ENCODE measurements around the gene FGF18.
A peak's percentile ranks its signal among the peaks of the same experiment; 100 is the strongest.
"Not testable (repeated sequence)": the region's sequence is repeated elsewhere in the genome, so short reads cannot be mapped to it uniquely, and the experiment has no call there.

FGF18 gene

DNA sequence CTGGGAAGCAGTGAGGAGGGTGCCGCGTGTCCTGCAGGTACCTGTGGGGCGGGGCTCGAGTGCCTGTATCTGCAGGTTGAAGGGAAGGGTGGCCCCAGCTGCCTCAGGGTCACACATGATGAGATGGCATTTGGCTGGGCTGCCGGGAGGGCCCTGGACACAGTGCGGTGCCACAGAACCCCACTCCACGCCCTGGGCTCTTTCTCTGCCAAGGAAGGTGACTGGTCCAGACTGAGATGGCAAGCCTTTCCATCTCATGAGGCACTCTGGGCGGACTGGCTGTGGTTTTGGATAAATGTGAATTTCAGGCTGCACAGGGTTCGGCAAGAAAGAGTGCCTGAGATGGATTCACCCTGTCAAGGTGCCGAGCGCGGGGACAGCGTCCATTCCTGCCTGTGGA is 69.4 kb downstream of the FGF18 start:
- FAIRE-seq (no peak), DNase-seq (ENCODE audit: insufficient read length, low spot score) (no peak)

GRCh38 chr5:171492781-171493180 is 73.3 kb downstream of the FGF18 start:
- DNase-seq (ENCODE audit: insufficient read length, low spot score) (no peak), FAIRE-seq (no peak)

- FAIRE-seq = peak; percentile 89
- no peak for DNase-seq (ENCODE audit: insufficient read length, low spot score)
These were observed 74.4 kb downstream of the FGF18 start for GRCh38 chr5:171493646-171494393.

DNA sequence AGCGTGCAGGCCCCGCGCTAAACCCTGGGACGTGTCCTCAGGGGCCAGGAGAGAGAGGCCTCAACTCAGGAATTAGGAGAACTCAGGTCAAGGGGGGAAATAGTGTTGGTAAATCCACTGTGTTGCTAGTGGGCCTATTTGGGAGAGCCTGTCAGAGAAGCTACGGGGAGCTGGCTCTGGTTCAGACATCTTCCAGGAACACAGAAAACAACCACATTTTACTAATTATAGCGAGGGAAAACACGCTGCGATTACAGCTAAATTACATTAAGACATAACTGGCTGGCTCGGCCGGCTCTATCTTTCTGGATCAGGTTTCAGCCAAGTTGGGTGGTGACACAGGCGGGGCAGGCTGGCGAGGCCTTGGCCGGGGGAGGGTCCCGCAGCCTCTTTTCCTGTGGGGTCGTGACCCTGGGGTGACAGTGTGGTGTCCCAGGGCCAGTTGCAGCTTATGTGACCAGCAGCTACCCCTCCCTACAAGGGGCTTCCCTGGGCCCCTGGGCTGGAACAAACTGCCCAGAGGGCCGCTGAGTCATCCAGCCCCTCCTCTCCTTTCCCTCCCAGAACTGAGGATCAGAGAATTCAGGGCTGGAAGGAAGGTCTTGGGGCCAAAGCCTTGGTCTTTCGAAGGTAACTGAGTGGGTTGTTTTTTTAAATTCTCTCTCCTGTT is 75.1 kb downstream of the FGF18 start:
- DNase-seq (ENCODE audit: insufficient read length, low spot score) (peak; percentile 84), FAIRE-seq (no peak)

DNA sequence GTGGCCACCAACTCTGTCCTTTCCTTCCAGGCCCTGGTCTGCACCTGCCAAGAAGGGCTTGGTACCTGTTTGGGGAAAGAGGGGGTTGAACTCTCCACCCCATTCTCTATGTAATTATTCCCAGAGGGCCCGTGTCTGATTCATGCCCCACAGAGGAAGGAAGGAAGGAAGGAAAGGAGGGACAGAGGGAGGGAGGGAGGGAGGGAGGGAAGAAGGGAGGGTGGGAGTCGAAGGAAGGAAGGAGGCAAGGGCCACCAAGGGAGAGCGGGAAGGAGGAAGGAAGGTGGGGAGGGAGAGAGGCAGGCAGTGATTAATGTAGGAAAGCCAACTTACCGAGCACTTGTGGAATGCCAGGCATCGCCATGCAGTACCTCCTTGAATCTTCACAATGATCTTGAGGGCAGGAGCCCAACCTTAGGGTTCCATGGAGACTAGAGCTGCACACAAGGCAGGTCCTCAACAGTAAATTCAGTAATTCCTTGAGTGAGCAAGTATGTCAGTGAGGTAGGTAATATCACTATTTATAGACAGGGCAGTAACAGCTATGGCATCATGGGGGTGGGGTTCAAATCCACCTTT is 75.8 kb downstream of the FGF18 start:
- FAIRE-seq = no peak
- peak; percentile 45 for DNase-seq (ENCODE audit: insufficient read length, low spot score)

- DNase-seq (ENCODE audit: insufficient read length, low spot score) = no peak
- FAIRE-seq = no peak
These were observed 77.0 kb downstream of the FGF18 start for GRCh38 chr5:171496456-171496855.

GRCh38 chr5:171497494-171497893 is 78.0 kb downstream of the FGF18 start:
- FAIRE-seq; DNase-seq (ENCODE audit: insufficient read length, low spot score): not testable (repeated sequence)

DNA sequence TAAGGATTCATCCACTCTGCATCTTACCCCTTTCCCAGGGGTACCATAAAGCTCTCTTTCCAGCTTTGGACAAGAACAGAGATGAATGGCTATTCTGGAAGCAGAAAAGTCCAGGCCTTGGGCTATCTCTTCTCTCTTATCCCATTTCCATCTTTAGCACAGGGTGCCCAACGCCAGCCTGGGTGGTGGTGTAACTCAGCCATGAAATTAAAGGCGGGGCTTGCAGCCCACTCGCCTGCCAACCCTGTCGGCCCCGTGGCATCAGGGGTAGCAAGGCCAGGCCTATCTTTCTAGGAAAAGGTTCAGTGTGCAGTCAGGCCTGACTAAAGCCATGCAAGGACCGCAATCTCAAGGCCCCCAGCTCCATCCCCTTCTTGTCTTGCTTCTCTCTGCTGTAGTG is 78.7 kb downstream of the FGF18 start:
- FAIRE-seq (no peak), DNase-seq (ENCODE audit: insufficient read length, low spot score) (no peak)

DNA sequence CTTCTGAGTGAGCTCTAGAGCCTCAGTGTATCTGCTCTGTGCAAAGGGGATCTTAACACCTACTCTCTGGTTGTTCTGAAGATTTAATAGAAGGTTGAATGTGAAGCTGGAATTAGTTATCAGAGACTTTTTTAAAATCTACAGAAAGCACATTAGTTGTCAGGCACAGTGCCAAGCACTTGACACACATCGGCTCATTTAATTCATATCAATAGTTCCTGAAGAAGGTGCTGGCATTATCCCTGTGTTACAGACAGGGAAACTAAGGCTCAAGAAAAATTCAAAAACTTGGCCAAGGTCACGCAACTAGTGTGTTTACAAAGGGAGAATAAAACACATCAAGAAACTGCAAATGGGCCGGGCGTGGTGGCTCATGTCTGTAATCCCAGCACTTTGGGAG is 80.2 kb downstream of the FGF18 start:
- DNase-seq (ENCODE audit: insufficient read length, low spot score) = no peak
- no peak for FAIRE-seq

DNA sequence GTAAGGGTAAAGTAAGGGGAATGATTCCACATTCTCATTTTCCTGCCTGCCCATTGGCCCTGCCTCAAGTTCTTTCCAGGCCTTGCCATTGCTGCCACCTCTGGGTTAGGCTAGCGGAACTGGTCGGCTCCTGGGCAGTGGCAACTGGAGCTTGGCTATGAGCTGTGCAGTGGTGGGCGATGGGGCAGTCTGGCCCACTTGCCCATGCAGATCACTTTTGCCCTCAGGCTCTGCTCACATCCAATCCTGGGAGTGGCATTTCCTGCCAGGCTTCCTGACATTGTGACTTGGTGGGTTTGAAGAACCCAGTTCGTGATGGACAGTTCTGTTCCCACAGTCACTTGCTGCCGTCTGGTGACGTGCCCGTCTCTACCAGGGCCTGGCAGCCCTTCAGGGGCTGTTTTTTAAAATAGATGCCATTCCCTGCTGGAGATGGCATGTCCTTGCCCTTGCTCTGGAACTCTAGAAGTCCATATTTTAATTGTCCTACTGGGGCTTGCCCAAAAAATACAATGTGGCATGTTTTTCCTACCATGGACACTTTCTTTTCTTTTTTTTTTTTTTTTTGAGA is 86.1 kb downstream of the FGF18 start:
- FAIRE-seq (no peak), DNase-seq (ENCODE audit: insufficient read length, low spot score) (no peak)

DNA sequence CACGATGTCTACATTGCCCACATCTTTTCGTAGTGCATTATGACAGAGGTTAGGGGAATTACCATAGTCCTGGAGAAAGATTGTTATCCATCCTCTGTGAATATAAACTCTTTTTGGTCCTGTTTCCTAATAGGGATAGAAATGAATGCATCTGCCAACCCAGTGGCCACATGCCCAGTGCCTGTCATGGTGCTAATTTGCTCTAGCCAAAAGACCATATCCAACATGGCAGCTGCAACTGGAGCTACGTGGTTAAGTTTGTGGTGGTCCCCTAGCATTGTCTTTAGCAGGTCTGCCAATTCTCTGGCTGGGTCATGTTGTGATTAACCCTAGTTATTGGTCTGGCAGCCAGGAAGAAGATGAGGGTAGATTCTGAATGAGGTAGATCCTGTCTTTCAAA is 87.5 kb downstream of the FGF18 start:
- DNase-seq (ENCODE audit: insufficient read length, low spot score) = no peak
- no peak for FAIRE-seq
